HG02981 (cell line): ENCODE measurements around the gene FEZF1.

Experiments
- ATAC-seq: cut with Tn5 transposase; IDR thresholded peaks from one replicate; pipeline ENCODE4 v1.9.1; 2021; ENCODE audit warnings: mild to moderate bottlenecking, moderate library complexity; ENCODE audit not compliant: unreplicated experiment

FEZF1 gene

DNA sequence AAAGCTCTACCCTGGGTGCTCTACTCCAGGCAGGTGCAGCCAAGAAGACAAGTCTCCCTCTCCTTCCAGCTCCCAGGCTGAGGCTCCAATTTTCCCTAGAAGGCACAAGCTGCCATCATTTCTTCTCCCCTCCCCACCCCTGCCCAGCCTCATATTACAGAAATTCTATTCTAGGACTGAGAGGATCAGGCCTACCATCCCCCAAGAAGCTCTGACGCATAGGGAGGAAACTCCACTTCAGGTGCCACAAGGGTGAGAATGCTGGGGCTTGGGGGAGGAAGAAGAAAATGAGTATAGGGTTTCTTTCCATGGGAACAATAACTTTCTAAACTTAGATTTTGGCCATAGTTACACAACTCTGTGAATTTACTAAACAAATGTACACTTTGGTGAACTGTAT, 35.3 kb downstream of the FEZF1 start:
- ATAC-seq, result no peak

DNA sequence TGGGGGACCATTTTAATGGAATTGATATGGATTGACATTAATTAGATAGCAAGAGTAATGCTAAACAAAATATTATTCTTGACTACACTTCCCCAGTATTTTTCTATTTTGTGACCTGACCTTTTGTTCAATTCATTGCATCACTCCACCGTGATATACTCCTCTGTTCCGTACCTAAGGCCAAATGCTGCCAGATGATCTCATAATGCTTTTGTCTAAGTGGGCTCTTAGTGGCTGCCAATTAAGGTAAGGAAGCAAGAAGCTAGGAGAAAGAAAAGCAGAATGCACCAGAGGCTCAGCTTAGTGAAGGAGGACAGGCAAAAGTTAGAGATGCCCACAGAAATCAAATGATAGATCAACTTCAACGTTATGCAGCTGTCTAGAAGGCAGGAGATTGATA, 36.4 kb downstream of the FEZF1 start:
- ATAC-seq, result no peak

DNA sequence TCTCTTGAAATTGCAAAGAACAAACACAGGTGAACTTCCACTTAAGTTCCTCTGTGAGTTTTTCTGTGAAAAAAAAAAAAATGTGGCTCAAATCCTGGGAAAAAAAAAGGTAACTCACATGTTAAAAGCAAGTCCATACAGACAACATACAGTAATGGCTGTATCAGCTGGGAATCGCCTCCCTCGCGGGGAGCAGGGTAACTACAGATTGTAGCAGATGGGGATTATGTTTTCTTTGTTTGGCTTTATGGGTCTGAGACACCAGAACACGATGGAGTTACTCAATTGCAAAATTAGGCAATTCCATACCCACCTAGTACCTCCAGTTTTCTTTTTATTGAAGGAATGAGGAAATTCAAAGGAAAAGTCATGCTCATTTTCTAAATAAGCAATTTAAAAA, 42.3 kb downstream of the FEZF1 start:
- ATAC-seq, result no peak

DNA sequence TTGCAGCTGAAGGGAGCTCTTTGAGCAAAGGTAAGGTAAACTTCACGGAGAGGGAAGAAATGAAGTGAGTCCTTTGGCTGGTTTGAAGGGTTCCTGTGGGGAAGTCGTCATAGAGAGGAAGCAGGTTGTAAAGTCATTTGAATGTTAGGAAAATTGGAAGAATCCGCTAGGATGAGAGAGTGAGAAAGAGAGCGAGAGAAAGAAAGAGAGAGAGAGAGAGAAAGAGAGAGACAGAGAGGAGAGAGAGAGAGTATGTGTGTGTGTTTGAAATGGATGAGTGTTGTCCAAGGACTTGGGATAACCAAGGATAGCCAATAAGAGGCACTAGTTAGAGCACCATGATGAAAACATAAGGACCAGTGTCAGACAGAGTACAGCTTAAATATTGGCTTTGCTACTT, 43.1 kb downstream of the FEZF1 start:
- no peak for ATAC-seq

DNA sequence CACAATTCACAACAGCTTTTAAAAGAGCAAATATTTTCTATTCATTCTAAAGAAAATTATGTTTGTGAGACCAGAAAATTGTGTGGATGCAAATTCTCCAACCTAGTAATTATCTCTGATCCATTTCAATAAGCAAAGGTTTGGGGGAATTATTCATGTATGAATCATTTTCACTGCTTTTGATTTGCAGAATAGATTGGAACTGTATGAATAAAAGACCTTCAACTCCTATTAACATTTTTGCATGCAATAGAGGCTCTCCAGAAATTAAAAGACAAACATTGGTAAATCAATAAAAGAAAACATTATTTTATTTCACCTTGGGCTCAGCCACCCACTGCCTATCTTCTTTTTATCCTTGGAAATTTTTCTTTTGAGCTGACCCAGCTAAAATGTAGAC, 43.5 kb downstream of the FEZF1 start:
- no peak for ATAC-seq

DNA sequence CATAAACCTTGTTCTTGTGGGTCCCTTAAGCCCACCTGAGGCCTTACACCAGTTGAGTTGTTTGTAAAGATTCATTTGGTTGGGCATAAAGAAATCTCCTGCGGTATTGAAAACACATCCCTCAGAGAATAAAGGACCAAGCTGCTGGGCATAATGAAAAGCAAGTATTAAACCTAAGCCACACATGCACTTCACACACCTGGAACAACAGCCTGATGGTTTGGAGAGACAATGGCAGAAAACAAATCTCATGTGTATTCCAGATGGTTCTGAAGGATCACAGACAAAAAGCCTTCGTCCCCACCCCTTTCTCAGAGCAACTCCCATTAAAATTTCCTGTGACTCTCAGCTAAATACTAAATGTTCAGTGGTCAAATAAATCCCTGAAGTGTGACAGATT, 44.2 kb downstream of the FEZF1 start:
- no peak for ATAC-seq

DNA sequence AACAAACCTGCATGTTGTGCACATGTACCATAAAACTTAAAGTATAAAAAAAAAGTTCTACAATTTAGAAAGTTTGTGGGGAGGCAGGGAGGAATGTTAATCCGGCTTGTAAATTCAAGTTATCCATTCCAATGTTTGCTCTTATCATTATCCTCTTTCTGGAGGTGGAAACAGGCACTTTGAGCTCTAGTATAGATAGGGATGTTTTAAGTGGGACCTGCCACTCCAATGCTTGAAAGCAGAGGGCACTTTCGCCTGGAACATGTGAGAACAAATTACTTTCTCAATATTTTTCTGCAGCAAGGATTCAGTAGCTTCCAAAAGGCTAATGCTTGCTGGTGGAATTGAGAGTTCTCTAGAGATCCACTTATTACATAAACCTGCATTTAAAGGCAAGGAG, 45.6 kb downstream of the FEZF1 start:
- no peak for ATAC-seq

DNA sequence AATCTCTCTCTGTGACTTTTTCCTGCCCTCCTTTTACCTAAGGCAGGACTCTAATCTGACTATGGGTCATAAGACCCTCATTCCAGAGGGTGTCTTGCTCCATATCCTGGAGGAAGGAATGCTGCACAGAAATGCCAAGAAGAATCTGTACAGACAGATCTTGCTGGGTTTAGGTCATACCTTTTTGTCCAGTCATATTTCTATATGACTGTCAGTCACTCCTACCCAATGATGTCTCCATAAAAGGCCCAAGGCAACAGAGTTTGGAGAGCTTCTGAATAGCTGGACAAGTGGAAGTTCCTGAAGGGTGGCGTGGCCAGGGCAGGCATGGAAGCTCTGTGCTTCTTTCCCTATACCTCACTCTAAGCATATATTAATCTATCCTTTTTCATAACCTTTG, 47.5 kb downstream of the FEZF1 start:
- no peak for ATAC-seq

DNA sequence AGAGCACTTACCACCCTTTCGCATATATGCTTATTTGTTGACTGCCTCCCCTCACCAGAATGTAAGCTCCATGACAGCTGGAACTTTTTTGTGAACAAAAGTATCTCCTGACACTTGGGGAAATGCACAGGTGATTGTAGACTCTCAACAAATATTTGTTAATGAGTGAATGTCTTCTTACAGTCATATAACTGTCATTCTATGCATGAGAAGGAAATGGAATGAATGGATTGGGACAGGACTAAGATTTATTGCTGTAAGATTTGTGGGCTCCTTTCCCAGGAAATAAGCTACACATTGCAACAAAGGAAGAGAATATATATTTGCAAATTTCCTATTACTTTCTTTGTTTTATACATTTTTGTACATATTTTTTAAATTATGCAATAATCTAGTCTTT, 48.5 kb downstream of the FEZF1 start:
- ATAC-seq, result no peak

DNA sequence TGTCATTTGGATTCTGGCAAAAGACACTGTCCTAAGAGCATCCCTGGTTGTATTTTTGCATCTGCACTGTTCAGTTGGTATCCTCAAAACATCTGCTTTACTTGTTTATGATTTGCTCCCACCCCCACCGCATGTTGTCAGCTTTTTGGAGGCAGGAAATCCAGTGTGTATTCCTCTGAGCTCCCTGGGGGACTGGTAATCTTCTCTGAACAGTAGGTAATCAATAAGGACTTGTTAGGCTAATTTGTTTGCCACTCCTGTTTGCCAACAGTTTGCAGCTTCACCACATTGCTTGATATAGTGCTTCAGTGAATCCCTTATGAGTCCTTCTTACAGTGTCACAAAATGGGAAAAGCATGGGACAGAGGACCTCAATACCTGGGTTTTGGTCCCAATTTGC, 49.1 kb downstream of the FEZF1 start:
- no peak for ATAC-seq
